Measurements from ENCODE around the gene CLEC3B. TPM values are rescaled to one million over a fixed set of nuclear protein-coding genes. Genes with fewer than 3 reads are reported as not detected.
"Not testable (repeated sequence)": the region's sequence is repeated elsewhere in the genome, so short reads cannot be mapped to it uniquely, and the experiment has no call there.

Gene CLEC3B
- total RNA-seq, 2 experiments from 2014 or later = not detected

- peaks cover 28% of the 10 kb centered on the region for H3K4me1 Mint-ChIP-seq
- H3K27me3 Mint-ChIP-seq = peaks cover 14% of the 10 kb centered on the region
- POLR2A ChIA-PET = interaction anchor here (0.7 kb wide), 1 partner anchor 59 kb away, joined by 4 read pairs; the partner anchor contains the start of genes EXOSC7 and ZDHHC3
- H3K27ac Mint-ChIP-seq = no peak overlapping the region
- no peaks in the 10 kb centered on the region for H3K9me3 Mint-ChIP-seq (ENCODE audit: low read depth)
- peak overlapping the region; percentile 33 for H3K4me3 Mint-ChIP-seq
- DNase-seq (peak; percentile 42), ATAC-seq (no peak)
- H3K36me3 Mint-ChIP-seq (ENCODE audit: low read depth) = no peaks in the 10 kb centered on the region
- intact Hi-C loops (cut with DNase I, micrococcal nuclease) = loop anchor here (2.0 to 10.0 kb wide), 8 partner anchors 307 to 1043 kb away; no protein-coding TSS in a partner anchor
- CTCF ChIA-PET = interaction anchor here (0.6 to 9.4 kb wide), 19 partner anchors 8 to 1470 kb away, joined by 3 to 210 read pairs (median 4); no protein-coding TSS in a partner anchor
Observed at GRCh38 chr3:45035441-45036301, 9.6 kb downstream of the CLEC3B start.

DNA sequence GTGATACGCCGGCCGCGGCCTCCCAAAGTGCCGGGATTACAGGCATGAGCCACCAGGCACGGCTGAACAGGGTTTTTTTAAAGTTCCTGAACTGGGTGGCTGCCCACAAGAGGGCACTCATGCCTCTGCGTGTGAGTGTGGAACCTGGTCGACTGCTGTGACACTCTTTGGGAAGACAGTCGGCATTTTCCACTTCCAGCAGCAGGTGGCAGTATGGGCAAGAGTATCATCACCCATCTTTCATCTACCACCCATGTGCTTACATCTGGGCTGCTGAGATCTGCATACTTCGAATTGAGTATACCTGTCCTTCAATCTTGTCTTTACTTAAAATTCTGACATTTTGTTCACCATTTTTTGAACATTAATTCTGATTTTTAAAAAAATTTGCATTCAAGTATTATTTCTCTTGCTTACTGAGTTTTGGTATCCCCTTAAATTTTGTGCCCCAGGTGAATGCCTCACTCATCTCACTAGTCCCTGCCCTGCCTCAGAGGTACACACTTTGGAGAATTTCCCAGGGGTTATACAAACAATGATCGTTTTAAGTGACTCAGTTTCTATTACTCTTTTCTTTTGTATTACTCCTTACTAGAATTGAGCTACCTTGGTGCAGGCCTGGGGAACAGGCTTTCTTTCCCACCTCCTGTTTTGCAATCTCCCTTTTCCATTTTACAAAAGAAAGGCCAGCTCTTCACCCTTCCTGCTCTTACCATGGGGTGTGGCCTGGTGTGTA is 11.8 kb downstream of the CLEC3B start:
- Mint-ChIP-seq H3K9me3 (ENCODE audit: low read depth) (no peaks in the 10 kb centered on the region), H3K4me3 (no peak overlapping the region), H3K36me3 (ENCODE audit: low read depth) (no peaks in the 10 kb centered on the region), H3K27me3 (peaks cover 15% of the 10 kb centered on the region), H3K4me1 (peaks cover 45% of the 10 kb centered on the region), H3K27ac (no peak overlapping the region)
- ChIA-PET POLR2A (interaction anchor here (0.6 kb wide), 2 partner anchors 409 to 462 kb away, joined by 3 read pairs; no protein-coding TSS in a partner anchor), CTCF (interaction anchor here (0.6 to 9.4 kb wide), 33 partner anchors 8 to 1041 kb away, joined by 3 to 210 read pairs (median 3); partner anchors contain the start of gene LIMD1)
- intact Hi-C loops (cut with DNase I, micrococcal nuclease) = loop anchor here (1.0 to 10.0 kb wide), 14 partner anchors 17 to 1041 kb away; partner anchors contain the start of gene TMEM158 (in 1 of the 2)
- DNase-seq (peak; percentile 95), ATAC-seq (peak; percentile 84)

GRCh38 chr3:45041666-45042065 is 15.6 kb downstream of the CLEC3B start:
- ChIA-PET POLR2A (interaction anchor here (1.5 kb wide), 1 partner anchor 169 kb away, joined by 3 read pairs; no protein-coding TSS in a partner anchor), CTCF (interaction anchor here (0.7 to 9.4 kb wide), 37 partner anchors 8 to 618 kb away, joined by 3 to 210 read pairs (median 4); partner anchors contain the start of gene CDCP1)
- DNase-seq = no peak
- no peaks in the 10 kb centered on the region for H3K36me3 Mint-ChIP-seq (ENCODE audit: low read depth)
- H3K27ac Mint-ChIP-seq = no peak overlapping the region
- ATAC-seq = peak; percentile 17
- peaks cover 7% of the 10 kb centered on the region for H3K27me3 Mint-ChIP-seq
- intact Hi-C loops (cut with DNase I, micrococcal nuclease) = loop anchor here in 1 of 2 experiments (5.0 kb wide), 3 partner anchors 66 to 466 kb away; no protein-coding TSS in a partner anchor
- H3K4me1 Mint-ChIP-seq = peaks cover 27% of the 10 kb centered on the region
- H3K4me3 Mint-ChIP-seq = no peak overlapping the region
- H3K9me3 Mint-ChIP-seq (ENCODE audit: low read depth) = no peaks in the 10 kb centered on the region

DNA sequence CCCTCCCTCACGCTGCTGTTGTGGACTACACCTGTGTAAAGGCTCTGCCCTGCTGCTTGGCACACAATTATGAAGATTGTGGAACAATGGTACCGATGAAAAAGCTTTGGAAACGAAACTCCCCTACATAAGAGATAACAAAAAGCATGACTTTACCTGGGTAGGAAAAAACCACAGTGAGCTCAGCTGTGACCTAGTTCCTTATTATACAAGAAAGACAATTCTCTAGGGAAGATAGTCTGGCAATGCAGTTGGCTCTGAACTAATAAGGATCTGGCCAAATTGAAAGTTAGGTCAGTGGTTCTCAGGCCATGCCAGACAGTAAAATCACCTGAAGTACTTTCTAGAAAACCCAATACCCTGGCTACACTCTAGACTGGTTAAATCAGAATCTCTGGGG is 16.1 kb downstream of the CLEC3B start:
- DNase-seq = no peak
- intact Hi-C loops (cut with DNase I, micrococcal nuclease) = loop anchor here in 1 of 2 experiments (5.0 kb wide), 3 partner anchors 65 to 465 kb away; no protein-coding TSS in a partner anchor
- POLR2A ChIA-PET = interaction anchor here (1.5 kb wide), 1 partner anchor 168 kb away, joined by 3 read pairs; no protein-coding TSS in a partner anchor
- Mint-ChIP-seq H3K4me3 (no peak overlapping the region), H3K27me3 (peaks cover 3% of the 10 kb centered on the region), H3K9me3 (ENCODE audit: low read depth) (no peaks in the 10 kb centered on the region), H3K4me1 (peaks cover 23% of the 10 kb centered on the region), H3K27ac (no peak overlapping the region), H3K36me3 (ENCODE audit: low read depth) (no peaks in the 10 kb centered on the region)
- CTCF ChIA-PET = interaction anchor here (0.6 to 9.4 kb wide), 27 partner anchors 8 to 618 kb away, joined by 3 to 210 read pairs (median 4); no protein-coding TSS in a partner anchor
- ATAC-seq = no peak

GRCh38 chr3:45043728-45044299 is 17.7 kb downstream of the CLEC3B start:
- H3K9me3 Mint-ChIP-seq (ENCODE audit: low read depth) = no peaks in the 10 kb centered on the region
- CTCF ChIA-PET = interaction anchor here (1.5 to 9.4 kb wide), 3 partner anchors 11 to 323 kb away, joined by 3 to 210 read pairs (median 57); no protein-coding TSS in a partner anchor
- DNase-seq (no peak), ATAC-seq (no peak)
- H3K4me3 Mint-ChIP-seq = no peak overlapping the region
- no peak overlapping the region for H3K27ac Mint-ChIP-seq
- H3K27me3 Mint-ChIP-seq = peaks cover 3% of the 10 kb centered on the region
- peaks cover 23% of the 10 kb centered on the region for H3K4me1 Mint-ChIP-seq
- no peaks in the 10 kb centered on the region for H3K36me3 Mint-ChIP-seq (ENCODE audit: low read depth)
- intact Hi-C loops (cut with DNase I, micrococcal nuclease) = loop anchor here in 1 of 2 experiments (5.0 kb wide), 3 partner anchors 63 to 463 kb away; no protein-coding TSS in a partner anchor
- POLR2A ChIA-PET = no interaction called here

DNA sequence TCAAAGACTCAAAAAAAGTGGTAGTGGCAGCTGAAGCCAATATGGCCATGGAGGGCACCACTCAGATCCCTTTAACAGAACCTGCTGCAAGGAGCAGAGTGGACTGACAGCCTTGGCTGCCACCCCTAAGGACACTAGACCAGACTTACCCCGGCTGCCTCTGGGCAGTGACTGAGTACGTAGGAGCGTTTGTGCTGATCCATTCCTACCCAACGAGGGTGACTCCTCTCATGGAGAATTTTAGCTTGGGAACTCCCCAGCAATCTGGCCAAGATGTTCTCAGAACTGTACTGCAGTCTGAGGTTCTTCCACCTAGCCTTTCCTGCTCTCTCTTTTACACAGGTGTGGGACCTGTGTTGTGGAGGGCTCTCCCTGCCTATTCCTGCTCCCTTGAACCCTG is 22.1 kb downstream of the CLEC3B start:
- CTCF ChIA-PET = interaction anchor here (0.5 to 1.9 kb wide), 3 partner anchors 10 to 94 kb away, joined by 3 to 5 read pairs (median 4); no protein-coding TSS in a partner anchor
- Mint-ChIP-seq H3K9me3 (ENCODE audit: low read depth) (no peaks in the 10 kb centered on the region), H3K27me3 (peaks cover 7% of the 10 kb centered on the region), H3K36me3 (ENCODE audit: low read depth) (no peaks in the 10 kb centered on the region), H3K4me1 (no peaks in the 10 kb centered on the region), H3K27ac (no peak overlapping the region), H3K4me3 (no peak overlapping the region)
- intact Hi-C loops (cut with DNase I, micrococcal nuclease) = no loop called here
- DNase-seq (no peak), ATAC-seq (no peak)
- POLR2A ChIA-PET = no interaction called here

DNA sequence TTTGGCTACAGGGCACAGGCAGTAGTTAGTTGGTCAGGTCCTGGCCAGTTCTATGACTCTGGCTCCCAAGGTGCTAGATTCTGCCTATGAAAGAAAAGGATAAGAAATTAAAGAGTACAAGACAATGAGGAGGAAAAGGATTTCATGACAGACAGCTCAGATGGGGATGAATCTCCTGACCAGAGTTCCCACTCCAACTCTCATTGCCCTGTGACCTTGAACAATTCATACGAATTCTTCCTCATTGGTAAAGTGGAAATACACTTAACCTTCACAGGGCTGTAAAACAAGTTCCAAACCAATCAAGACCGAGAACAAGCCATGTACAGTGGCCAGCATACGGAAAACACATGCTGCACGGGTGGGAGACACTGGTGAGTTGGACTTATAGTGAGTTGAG is 23.7 kb downstream of the CLEC3B start:
- no peak for ATAC-seq
- Mint-ChIP-seq H3K4me1 (peaks cover 10% of the 10 kb centered on the region), H3K36me3 (ENCODE audit: low read depth) (no peaks in the 10 kb centered on the region), H3K4me3 (no peak overlapping the region), H3K27ac (no peak overlapping the region), H3K9me3 (ENCODE audit: low read depth) (no peaks in the 10 kb centered on the region), H3K27me3 (peaks cover 7% of the 10 kb centered on the region)
- POLR2A ChIA-PET = no interaction called here
- CTCF ChIA-PET = interaction anchor here (0.6 to 1.5 kb wide), 5 partner anchors 8 to 157 kb away, joined by 3 to 8 read pairs (median 3); no protein-coding TSS in a partner anchor
- intact Hi-C loops (cut with DNase I, micrococcal nuclease) = no loop called here
- DNase-seq = no peak

GRCh38 chr3:45051685-45052084 is 25.6 kb downstream of the CLEC3B start:
- no peaks in the 10 kb centered on the region for H3K36me3 Mint-ChIP-seq (ENCODE audit: low read depth)
- H3K9me3 Mint-ChIP-seq (ENCODE audit: low read depth) = no peaks in the 10 kb centered on the region
- ATAC-seq (no peak), DNase-seq (no peak)
- H3K4me1 Mint-ChIP-seq = peaks cover 14% of the 10 kb centered on the region
- H3K27me3 Mint-ChIP-seq = peaks cover 5% of the 10 kb centered on the region
- no peak overlapping the region for H3K27ac Mint-ChIP-seq
- POLR2A ChIA-PET = no interaction called here
- intact Hi-C loops (cut with DNase I, micrococcal nuclease) = no loop called here
- CTCF ChIA-PET = no interaction called here
- H3K4me3 Mint-ChIP-seq = no peak overlapping the region

DNA sequence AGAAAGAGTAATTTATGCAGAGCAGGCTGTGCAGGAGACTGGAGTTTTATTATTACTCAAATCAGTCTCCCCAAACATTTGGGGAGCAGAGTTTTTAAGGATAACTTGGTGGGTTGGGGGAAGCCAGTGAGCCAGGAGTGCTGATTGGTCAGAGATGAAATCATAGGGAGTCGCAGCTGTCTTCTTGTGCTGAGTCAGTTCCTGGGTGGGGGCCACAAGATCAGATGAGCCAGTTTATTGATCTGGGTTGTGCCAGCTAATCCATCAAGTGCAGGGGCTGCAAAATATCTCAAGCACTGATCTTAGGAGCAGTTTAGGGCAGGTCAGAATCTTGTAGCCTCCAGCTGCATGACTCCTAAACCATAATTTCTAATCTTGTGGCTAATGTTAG is 27.7 kb downstream of the CLEC3B start:
- DNase-seq; POLR2A ChIA-PET; H3K36me3 Mint-ChIP-seq (ENCODE audit: low read depth); H3K27ac Mint-ChIP-seq; intact Hi-C loops (cut with DNase I, micrococcal nuclease); H3K9me3 Mint-ChIP-seq (ENCODE audit: low read depth); H3K4me3 Mint-ChIP-seq; H3K27me3 Mint-ChIP-seq; ATAC-seq: not testable (repeated sequence)
- CTCF ChIA-PET = interaction anchor here (1.4 to 6.6 kb wide), 3 partner anchors 12 to 157 kb away, joined by 3 to 57 read pairs (median 4); no protein-coding TSS in a partner anchor
- H3K4me1 Mint-ChIP-seq = peaks cover 21% of the 10 kb centered on the region

DNA sequence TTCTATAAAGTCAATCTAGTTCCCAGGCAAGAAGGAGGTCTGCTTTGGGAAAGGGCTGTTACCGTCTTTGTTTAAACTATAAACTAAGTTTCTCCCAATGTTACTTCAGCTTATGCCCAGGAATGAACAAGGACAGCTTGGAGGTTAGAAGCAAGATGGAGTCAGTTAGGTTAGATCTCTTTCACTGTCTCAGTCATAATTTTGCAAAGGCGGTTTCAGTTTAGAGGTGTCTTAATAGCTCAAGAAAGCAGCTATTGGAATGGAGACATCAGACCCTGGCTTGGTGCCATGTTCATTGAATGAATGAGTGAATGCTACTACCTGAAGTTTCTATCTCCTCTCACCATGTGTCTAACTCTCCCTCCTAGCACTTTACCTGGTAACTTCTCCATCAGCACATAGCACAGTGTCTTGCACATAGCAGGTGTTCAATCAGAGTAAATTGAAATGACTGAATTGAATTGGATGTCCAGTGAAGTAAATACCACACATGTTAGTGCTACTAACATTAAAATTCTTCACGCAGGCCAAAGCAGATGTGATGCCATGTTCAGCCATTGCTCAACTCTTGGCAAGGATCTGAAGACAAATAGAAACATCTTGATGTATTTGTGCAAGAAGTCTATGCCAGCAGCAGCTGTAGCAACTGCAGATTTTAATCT is 28.2 kb downstream of the CLEC3B start:
- Mint-ChIP-seq H3K4me3 (no peak overlapping the region), H3K27me3 (peaks cover 2% of the 10 kb centered on the region), H3K4me1 (peaks cover 21% of the 10 kb centered on the region), H3K36me3 (ENCODE audit: low read depth) (no peaks in the 10 kb centered on the region), H3K27ac (no peak overlapping the region), H3K9me3 (ENCODE audit: low read depth) (no peaks in the 10 kb centered on the region)
- ATAC-seq (peak; percentile 47), DNase-seq (peak; percentile 31)
- intact Hi-C loops (cut with DNase I, micrococcal nuclease) = no loop called here
- POLR2A ChIA-PET = no interaction called here
- CTCF ChIA-PET = interaction anchor here (1.4 to 6.6 kb wide), 4 partner anchors 12 to 156 kb away, joined by 3 to 57 read pairs (median 10); no protein-coding TSS in a partner anchor

Measured in activated CD4-positive, alpha-beta T cell treated with anti-CD3 and anti-CD28 coated beads for 36 hours (primary cell).